IMR-90 (cell line): ENCODE results near the gene NUDT6. TPM values are rescaled to one million over a fixed set of nuclear protein-coding genes. Genes with fewer than 3 reads are reported as not detected.

Experiments
- ATAC-seq: fragments of 200-7000 bp; cut with Tn5 transposase; 2 replicates; pipeline ENCODE4 v1.9.1; 2020; ENCODE audit warnings: low read depth, mild to moderate bottlenecking, moderate library complexity
- BruUV-seq: library from RNA; stranded (reverse); fragments of 400-500 nt; replicated peaks from 2 replicates; lab custom pipeline; 2021; lab: Mats Ljungman, UMichigan
- CTCF ChIA-PET: fragments of 300-600 bp; formaldehyde crosslinking; extraction: SDS; loops from one replicate; lab custom pipeline; 2021; ENCODE audit warnings: antibody characterized with exemption; lab: Yijun Ruan, JAX
- POLR2A ChIA-PET: fragments of 300-600 bp; sonication (Branson Sonifier 250); formaldehyde crosslinking; loops from one replicate; lab custom pipeline; 2022; ENCODE audit warnings: antibody characterized with exemption; ENCODE audit not compliant: unreplicated experiment; lab: Charles Lee
- DNase-seq: peaks from one replicate; pipeline ENCODE4 v3.0.0; 2013
- H2AFZ ChIP-seq: replicated peaks from 2 replicates; pipeline ENCODE3; 2013; ENCODE audit warnings: low read length, mild to moderate bottlenecking; ENCODE audit not compliant: poor library complexity
- H2AK5ac ChIP-seq: 2 replicates; pipeline ENCODE4 v1.6.1; 2013; ENCODE audit warnings: low read depth, low read length, inconsistent platforms
- H2AK9ac ChIP-seq: replicated peaks from 2 replicates; pipeline ENCODE3; 2013; ENCODE audit warnings: mild to moderate bottlenecking, low read depth, low read length, moderate library complexity; ENCODE audit not compliant: poor library complexity
- H2BK120ac ChIP-seq: 2 replicates; pipeline ENCODE4 v1.6.1; 2013; ENCODE audit warnings: low read depth, low read length, inconsistent platforms
- H2BK15ac ChIP-seq: 3 replicates; pipeline ENCODE4 v1.6.1; 2013; ENCODE audit warnings: low read depth, low read length, inconsistent platforms
- H2BK20ac ChIP-seq: 2 replicates; pipeline ENCODE4 v1.6.1; 2013; ENCODE audit warnings: low read depth, mild to moderate bottlenecking, inconsistent platforms, low read length, moderate library complexity
- H2BK5ac ChIP-seq: 2 replicates; pipeline ENCODE4 v1.6.1; 2013; ENCODE audit warnings: mild to moderate bottlenecking, low read depth, low read length, inconsistent platforms; ENCODE audit not compliant: poor library complexity, severe bottlenecking
- H3K14ac ChIP-seq: replicated peaks from 2 replicates; pipeline ENCODE4 v1.6.1; 2013; ENCODE audit warnings: low read depth, low read length, inconsistent platforms
- H3K18ac ChIP-seq: 2 replicates; pipeline ENCODE4 v1.6.1; 2013; ENCODE audit warnings: low read depth, low read length, control low read depth
- H3K23ac ChIP-seq: 2 replicates; pipeline ENCODE4 v1.6.1; 2013; ENCODE audit warnings: low read depth, low read length, inconsistent platforms
- H3K27ac ChIP-seq: 2 replicates; pipeline ENCODE4 v1.5.1; 2013; ENCODE audit warnings: mild to moderate bottlenecking, control low read depth, low read length; ENCODE audit not compliant: insufficient read depth
- H3K27me3 ChIP-seq: 2 replicates; pipeline ENCODE4 v1.6.1; 2013; ENCODE audit warnings: low read length; ENCODE audit not compliant: control insufficient read depth, insufficient read depth
- H3K36me3 ChIP-seq: 2 replicates; pipeline ENCODE4 v1.6.1; 2013; ENCODE audit warnings: low read length, mixed read lengths; ENCODE audit not compliant: control insufficient read depth, insufficient read depth
- H3K4ac ChIP-seq: 2 replicates; pipeline ENCODE4 v1.6.1; 2013; ENCODE audit warnings: low read depth, low read length, inconsistent platforms
- H3K4me1 ChIP-seq: 2 replicates; pipeline ENCODE4 v1.6.1; 2013; ENCODE audit warnings: low read length, mixed read lengths; ENCODE audit not compliant: control insufficient read depth, insufficient read depth
- H3K4me2 ChIP-seq: 2 replicates; pipeline ENCODE4 v1.6.1; 2013; ENCODE audit warnings: low read depth, mild to moderate bottlenecking, control low read depth, low read length, moderate library complexity
- H3K4me3 ChIP-seq: 2 replicates; pipeline ENCODE4 v1.5.1; 2013; ENCODE audit warnings: low read depth, mild to moderate bottlenecking, control low read depth, low read length, moderate library complexity; ENCODE audit not compliant: insufficient read depth
- H3K56ac ChIP-seq: 2 replicates; pipeline ENCODE4 v1.6.1; 2013; ENCODE audit warnings: low read length, inconsistent platforms; ENCODE audit not compliant: insufficient read depth; ENCODE audit errors: extremely low read depth
- H3K79me1 ChIP-seq, 2 experiments: 2 replicates each; pipeline ENCODE4 v1.6.1; 2013; ENCODE audit warnings: low read length in 2 of 2, inconsistent platforms in 1 of 2, low read depth in 1 of 2
- H3K9ac ChIP-seq: 2 replicates; pipeline ENCODE4 v1.6.1; 2013; ENCODE audit warnings: low read depth, low read length, control low read depth
- H3K9me1 ChIP-seq: 2 replicates; pipeline ENCODE4 v1.6.1; 2013; ENCODE audit warnings: low read length, inconsistent platforms; ENCODE audit not compliant: insufficient read depth
- H3K9me3 ChIP-seq: 2 replicates; pipeline ENCODE4 v1.6.1; 2013; ENCODE audit warnings: low read length; ENCODE audit not compliant: control insufficient read depth, insufficient read depth
- H4K20me1 ChIP-seq: 2 replicates; pipeline ENCODE4 v1.6.1; 2013; ENCODE audit warnings: low read length, inconsistent platforms; ENCODE audit not compliant: insufficient read depth
- H4K5ac ChIP-seq: 2 replicates; pipeline ENCODE4 v1.6.1; 2013; ENCODE audit warnings: mild to moderate bottlenecking, low read depth, low read length, control low read depth
- H4K8ac ChIP-seq, 2 experiments: 2 replicates each; pipeline ENCODE4 v1.6.1; 2013; ENCODE audit warnings: low read depth in 2 of 2, low read length in 2 of 2, control low read depth in 1 of 2, inconsistent platforms in 1 of 2
- H4K91ac ChIP-seq: 2 replicates; pipeline ENCODE4 v1.6.1; 2013; ENCODE audit warnings: low read depth, low read length, inconsistent platforms; ENCODE audit not compliant: insufficient read depth
- BHLHE40 ChIP-seq: fragments of 150-350 bp; IDR thresholded peaks from 2 replicates; pipeline ENCODE4 v1.6.1; 2016; ENCODE audit warnings: mild to moderate bottlenecking, low read depth, low read length
- CEBPB ChIP-seq: IDR thresholded peaks from 2 replicates; pipeline ENCODE4 v1.6.1; 2012; ENCODE audit warnings: low read depth, low read length, improper control_type of control experiment
- CHD1 ChIP-seq: IDR thresholded peaks from 2 replicates; pipeline ENCODE4 v1.6.1; 2012; ENCODE audit warnings: low read depth, low read length, improper control_type of control experiment
- CTCF ChIP-seq: conservative IDR thresholded peaks from 2 replicates; pipeline ENCODE4 v1.5.1; 2012; ENCODE audit warnings: mild to moderate bottlenecking, low read depth, low read length, improper control_type of control experiment
- ELK1 ChIP-seq: fragments of 150-350 bp; IDR thresholded peaks from 2 replicates; pipeline ENCODE4 v1.6.1; 2016; ENCODE audit warnings: low read depth, mild to moderate bottlenecking, low read length, moderate library complexity, borderline replicate concordance
- FOS ChIP-seq: fragments of 150-350 bp; IDR thresholded peaks from 2 replicates; pipeline ENCODE4 v1.6.1; 2016; ENCODE audit warnings: low read depth, low read length
- MAFK ChIP-seq: IDR thresholded peaks from 2 replicates; pipeline ENCODE4 v1.6.1; 2012; ENCODE audit warnings: low read depth, low read length, improper control_type of control experiment
- MAZ ChIP-seq: IDR thresholded peaks from 2 replicates; pipeline ENCODE4 v1.6.1; 2012; ENCODE audit warnings: low read depth, mild to moderate bottlenecking, low read length, improper control_type of control experiment, moderate library complexity, borderline replicate concordance
- MXI1 ChIP-seq: IDR thresholded peaks from 2 replicates; pipeline ENCODE4 v1.6.1; 2012; ENCODE audit warnings: low read depth, mild to moderate bottlenecking, low read length, moderate library complexity, borderline replicate concordance
- NFE2L2 ChIP-seq: fragments of 150-350 bp; IDR thresholded peaks from 2 replicates; pipeline ENCODE4 v1.6.1; 2016; ENCODE audit warnings: low read depth, mild to moderate bottlenecking, low read length
- POLR2A ChIP-seq: IDR thresholded peaks from 2 replicates; pipeline ENCODE4 v1.6.1; 2012; ENCODE audit warnings: mild to moderate bottlenecking, low read depth, low read length
- RAD21 ChIP-seq: IDR thresholded peaks from 2 replicates; pipeline ENCODE4 v1.6.1; 2012; ENCODE audit warnings: low read length, improper control_type of control experiment
- RCOR1 ChIP-seq: IDR thresholded peaks from 2 replicates; pipeline ENCODE4 v1.6.1; 2012; ENCODE audit warnings: mild to moderate bottlenecking, low read length, improper control_type of control experiment; ENCODE audit not compliant: insufficient replicate concordance
- RFX5 ChIP-seq: IDR thresholded peaks from 2 replicates; pipeline ENCODE4 v1.8.0; 2012; ENCODE audit warnings: low read depth, mild to moderate bottlenecking, low read length, moderate library complexity
- SMC3 ChIP-seq: fragments of 150-350 bp; IDR thresholded peaks from 2 replicates; pipeline ENCODE4 v1.6.1; 2016; ENCODE audit warnings: low read depth, mild to moderate bottlenecking, antibody characterized with exemption, low read length, moderate library complexity
- USF2 ChIP-seq: fragments of 150-350 bp; IDR thresholded peaks from 2 replicates; pipeline ENCODE4 v1.6.1; 2017; ENCODE audit warnings: mild to moderate bottlenecking, antibody characterized with exemption, low read length, low read depth
- WGBS, 2 experiments: methylation state at CpG; one replicate each; pipeline versions ENCODE4 v1.1.5 to v1.1.7; 2013; ENCODE audit warnings: missing lambda C conversion rate in 2 of 2; ENCODE audit not compliant: insufficient read length in 1 of 2; ENCODE audit errors: extremely low coverage in 2 of 2; 5-methylcytosine and 5-hydroxymethylcytosine counted together
- dilution Hi-C: fragments of 300-500 bp; cut with HindIII; formaldehyde crosslinking; loops from one replicate; pipeline ENCODE4 v1.14.3; 2018; ENCODE audit warnings: low sequenced_read_pairs; ENCODE audit not compliant: unreplicated experiment
- in situ Hi-C: fragments of 300-500 bp; cut with MboI; formaldehyde crosslinking; loops from 3 replicates; pipeline ENCODE4 v1.14.3; 2019; ENCODE audit warnings: low sequenced_read_pairs, inconsistent platforms, mixed read lengths
- intact Hi-C: fragments of 100-400 bp; cut with micrococcal nuclease; formaldehyde crosslinking; loops from 2 replicates; pipeline ENCODE4 v1.10.0; 2022
- polyA plus RNA-seq, 3 experiments: library from polyadenylated mRNA; depleted of rRNA; stranded (reverse); fragments of >200 nt; gene quantifications; 2 replicates each; pipeline ENCODE4 v1.2.3, GENCODE V29; 2012; ENCODE audit warnings: low replicate concordance in 1 of 3
- total RNA-seq: library from RNA; depleted of rRNA; stranded (reverse); fragments of >200 nt; gene quantifications from 2 replicates; pipeline ENCODE4 v1.2.3, GENCODE V29; 2012

NUDT6 gene
- total and polyA plus RNA-seq, 2 of the 4 experiments (the other 2 are of a cell fraction), result 2.7 to 4.8 TPM

DNA sequence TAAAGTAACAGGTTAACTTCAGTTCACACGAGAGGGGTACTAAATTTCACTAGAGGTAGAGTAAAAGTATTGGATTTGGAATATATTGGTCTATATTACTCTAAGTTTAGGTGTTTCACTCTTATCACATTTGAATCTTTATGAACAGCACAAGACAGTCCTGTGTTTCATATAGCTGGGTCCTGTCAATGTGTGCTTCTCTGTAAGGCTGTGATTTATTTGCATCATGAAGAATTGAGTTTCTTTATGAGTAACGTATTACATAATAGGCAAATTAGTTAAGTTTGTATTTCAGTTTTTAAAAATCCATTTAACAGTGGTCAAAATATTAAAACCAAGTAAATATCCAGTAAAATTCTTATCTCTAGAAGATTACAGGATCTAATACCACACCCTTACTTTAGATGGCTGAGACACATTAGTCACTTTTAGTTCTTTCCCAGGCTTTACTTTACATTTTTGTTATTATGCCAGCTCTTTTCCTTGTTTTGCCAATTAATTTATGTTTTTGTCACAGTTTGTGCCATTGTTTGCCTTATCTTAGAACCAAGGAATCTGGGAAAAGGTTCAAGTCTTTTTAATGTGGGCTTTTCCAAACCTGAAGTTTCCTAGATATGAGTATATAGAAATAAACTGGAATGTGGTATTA, 32.1 kb downstream of the NUDT6 start:
- intact Hi-C loops (no loop called here), dilution Hi-C loops (no loop called here), in situ Hi-C loops (no loop called here)
- no CpG with 5 or more reads among the region's 2 CpGs for WGBS, 2 experiments
- Histone ChIP-seq H3K79me1 (peaks cover 27 to 59% of the 10 kb centered on the region in 2 experiments), H3K14ac (no peak overlapping the region), H2BK20ac (no peak overlapping the region), H3K27me3 (no peaks in the 10 kb centered on the region), H3K9me1 (0 out of 2 replicates have a peak, but pooled peaks cover 2% of the 10 kb centered on the region), H2BK15ac (no peak overlapping the region), H3K4ac (no peak overlapping the region), H4K5ac (no peak overlapping the region), H3K4me2 (no peak overlapping the region), H3K56ac (no peak overlapping the region), H2BK5ac (no peak overlapping the region), H4K91ac (no peak overlapping the region), H4K20me1 (no peaks in the 10 kb centered on the region), H3K9me3 (no peaks in the 10 kb centered on the region), H3K4me3 (no peak overlapping the region), H2BK120ac (no peak overlapping the region), H2AK5ac (no peak overlapping the region), H2AFZ (no peak overlapping the region), H3K23ac (no peak overlapping the region), H3K36me3 (peaks cover 17% of the 10 kb centered on the region), H3K27ac (no peak overlapping the region), H2AK9ac (no peak overlapping the region), H3K4me1 (peaks cover 7% of the 10 kb centered on the region), H3K18ac (no peak overlapping the region), H3K9ac (no peak overlapping the region), H4K8ac (no peak overlapping the region)
- POLR2A ChIA-PET, result no interaction called here
- CTCF ChIA-PET, result no interaction called here
- no TSS peak for BruUV-seq
- DNase-seq (no peak), ATAC-seq (no peak)
- no peak for TF ChIP-seq BHLHE40
- TF ChIP-seq RAD21, result no peak
- TF ChIP-seq SMC3, result no peak
- no peak for TF ChIP-seq POLR2A
- TF ChIP-seq RCOR1, result no peak
- no peak for TF ChIP-seq MAFK
- TF ChIP-seq CTCF, result no peak
- TF ChIP-seq USF2, result no peak
- no peak for TF ChIP-seq RFX5
- no peak for TF ChIP-seq CHD1
- TF ChIP-seq FOS, result no peak
- TF ChIP-seq NFE2L2, result no peak
- TF ChIP-seq CEBPB, result no peak
- no peak for TF ChIP-seq MXI1
- TF ChIP-seq ELK1, result no peak
- TF ChIP-seq MAZ, result no peak
